Measurements from ENCODE around the gene NME1.

DNA sequence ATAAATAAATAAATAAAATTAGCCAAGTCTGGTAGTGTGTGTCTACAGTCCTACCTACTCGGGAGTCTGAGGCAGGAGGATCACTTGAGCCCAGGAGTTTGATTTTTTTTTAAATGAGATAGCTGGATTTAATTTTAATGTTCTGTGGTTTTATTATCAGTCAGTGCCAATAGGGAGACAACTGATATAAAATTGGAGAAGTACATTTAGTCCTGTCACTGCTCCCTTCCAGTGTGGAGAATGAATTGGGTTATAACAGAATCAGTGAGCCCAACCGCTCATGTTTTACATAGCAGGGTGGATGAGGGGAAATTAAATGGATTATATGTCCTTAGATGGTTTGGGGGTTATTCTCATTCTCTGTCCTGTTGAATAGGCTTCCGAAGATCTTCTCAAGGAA lies 6.2 kb downstream of the NME1 start:
- TF ChIP-seq CTCF (IDR thresholded peaks at IDR 0.05) (no peak), TP53 (CRISPR knock-in tag; IDR thresholded peaks at IDR 0.05) (no peak), ZNF396 (CRISPR knock-in tag; IDR thresholded peaks at IDR 0.05; ENCODE audit: borderline replicate concordance) (no peak), JUN (CRISPR knock-in tag; IDR thresholded peaks at IDR 0.05) (no peak), ATF1 (CRISPR knock-in tag; IDR thresholded peaks at IDR 0.05) (no peak)
- TF ChIP-seq, protein P1, sequence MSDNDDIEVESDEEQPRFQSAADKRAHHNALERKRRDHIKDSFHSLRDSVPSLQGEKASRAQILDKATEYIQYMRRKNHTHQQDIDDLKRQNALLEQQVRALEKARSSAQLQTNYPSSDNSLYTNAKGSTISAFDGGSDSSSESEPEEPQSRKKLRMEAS (CRISPR knock-in tag; IDR thresholded peaks at IDR 0.05): no peak
- TF ChIP-seq, protein P2, sequence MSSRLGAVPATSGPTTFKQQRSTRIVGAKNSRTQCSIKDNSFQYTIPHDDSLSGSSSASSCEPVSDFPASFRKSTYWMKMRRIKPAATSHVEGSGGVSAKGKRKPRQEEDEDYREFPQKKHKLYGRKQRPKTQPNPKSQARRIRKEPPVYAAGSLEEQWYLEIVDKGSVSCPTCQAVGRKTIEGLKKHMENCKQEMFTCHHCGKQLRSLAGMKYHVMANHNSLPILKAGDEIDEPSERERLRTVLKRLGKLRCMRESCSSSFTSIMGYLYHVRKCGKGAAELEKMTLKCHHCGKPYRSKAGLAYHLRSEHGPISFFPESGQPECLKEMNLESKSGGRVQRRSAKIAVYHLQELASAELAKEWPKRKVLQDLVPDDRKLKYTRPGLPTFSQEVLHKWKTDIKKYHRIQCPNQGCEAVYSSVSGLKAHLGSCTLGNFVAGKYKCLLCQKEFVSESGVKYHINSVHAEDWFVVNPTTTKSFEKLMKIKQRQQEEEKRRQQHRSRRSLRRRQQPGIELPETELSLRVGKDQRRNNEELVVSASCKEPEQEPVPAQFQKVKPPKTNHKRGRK (CRISPR knock-in tag; IDR thresholded peaks at IDR 0.05; ENCODE audit: borderline replicate concordance): no peak

All from WTC11 (cell line).